ENCODE results near the gene MED12.

DNA sequence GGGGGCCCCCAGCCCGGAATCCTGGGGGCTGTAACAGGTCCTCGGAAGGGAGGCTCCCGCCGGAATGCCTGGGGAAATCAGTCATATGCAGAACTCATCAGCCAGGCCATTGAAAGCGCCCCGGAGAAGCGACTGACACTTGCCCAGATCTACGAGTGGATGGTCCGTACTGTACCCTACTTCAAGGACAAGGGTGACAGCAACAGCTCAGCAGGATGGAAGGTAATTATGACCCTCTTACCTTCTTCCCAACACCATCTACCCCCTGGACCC lies 21.7 kb upstream of the MED12 start:
- TF ChIP-seq, protein P1, sequence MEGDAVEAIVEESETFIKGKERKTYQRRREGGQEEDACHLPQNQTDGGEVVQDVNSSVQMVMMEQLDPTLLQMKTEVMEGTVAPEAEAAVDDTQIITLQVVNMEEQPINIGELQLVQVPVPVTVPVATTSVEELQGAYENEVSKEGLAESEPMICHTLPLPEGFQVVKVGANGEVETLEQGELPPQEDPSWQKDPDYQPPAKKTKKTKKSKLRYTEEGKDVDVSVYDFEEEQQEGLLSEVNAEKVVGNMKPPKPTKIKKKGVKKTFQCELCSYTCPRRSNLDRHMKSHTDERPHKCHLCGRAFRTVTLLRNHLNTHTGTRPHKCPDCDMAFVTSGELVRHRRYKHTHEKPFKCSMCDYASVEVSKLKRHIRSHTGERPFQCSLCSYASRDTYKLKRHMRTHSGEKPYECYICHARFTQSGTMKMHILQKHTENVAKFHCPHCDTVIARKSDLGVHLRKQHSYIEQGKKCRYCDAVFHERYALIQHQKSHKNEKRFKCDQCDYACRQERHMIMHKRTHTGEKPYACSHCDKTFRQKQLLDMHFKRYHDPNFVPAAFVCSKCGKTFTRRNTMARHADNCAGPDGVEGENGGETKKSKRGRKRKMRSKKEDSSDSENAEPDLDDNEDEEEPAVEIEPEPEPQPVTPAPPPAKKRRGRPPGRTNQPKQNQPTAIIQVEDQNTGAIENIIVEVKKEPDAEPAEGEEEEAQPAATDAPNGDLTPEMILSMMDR (IDR thresholded peaks at IDR 0.05; ENCODE audit: insufficient read depth, low read depth, low read length) = no peak
- TF ChIP-seq EZH2 (IDR thresholded peaks at IDR 0.05; ENCODE audit: insufficient read depth, low read length) = no peak

Data from astrocyte (in vitro differentiated cells and primary cell).